NCI-H226 (cell line): ENCODE results near the gene CASQ2.

Experiments used
- DNase-seq: peaks from one replicate; pipeline ENCODE4 v3.0.0-alpha.2; 2015

Gene CASQ2

DNA sequence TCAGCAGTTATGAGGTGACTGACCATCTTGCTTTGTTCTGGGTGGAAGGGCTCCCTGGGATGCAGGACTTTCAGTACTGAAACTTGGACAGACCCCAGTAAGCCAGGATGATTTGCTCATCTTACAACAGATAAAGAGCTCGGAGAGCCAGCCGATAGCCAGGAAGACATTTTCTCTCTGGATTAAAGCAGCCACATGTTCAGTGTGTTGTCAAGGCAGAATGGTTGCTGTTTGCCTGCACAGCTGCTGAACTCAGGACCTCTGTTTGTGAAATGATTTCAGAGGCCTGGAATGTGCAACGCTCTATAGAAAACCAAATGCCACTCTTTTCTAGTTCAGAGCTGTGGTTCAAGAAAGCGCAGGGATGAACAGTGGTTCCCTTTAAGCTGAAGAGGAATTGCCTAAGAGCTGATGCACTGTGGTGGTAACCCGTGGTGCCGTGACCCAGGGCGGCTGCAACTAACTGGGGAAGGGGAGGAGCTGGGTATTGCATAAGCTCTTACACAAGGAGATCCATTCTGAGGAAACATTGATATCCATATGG lies 40.7 kb downstream of the CASQ2 start:
- DNase-seq = peak; percentile 19

DNA sequence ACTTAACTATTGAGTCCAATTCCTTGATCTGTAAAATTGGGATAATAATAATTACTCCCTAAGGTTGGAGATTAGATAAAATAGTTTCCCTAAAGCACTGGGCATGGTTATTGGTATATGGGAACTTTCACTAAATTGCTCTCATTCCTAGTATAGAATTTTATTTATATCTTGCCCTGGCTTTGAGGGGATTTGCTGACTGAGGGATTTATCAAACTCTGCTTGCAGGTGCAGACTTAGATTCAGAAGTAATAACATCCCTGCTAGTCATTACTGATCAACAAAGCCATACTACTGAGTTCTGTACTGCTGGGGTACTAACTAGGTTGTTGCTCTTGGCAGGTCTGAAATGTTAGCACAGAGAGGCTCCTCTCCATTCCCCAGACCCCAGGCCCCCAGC lies 41.9 kb downstream of the CASQ2 start:
- DNase-seq = no peak

DNA sequence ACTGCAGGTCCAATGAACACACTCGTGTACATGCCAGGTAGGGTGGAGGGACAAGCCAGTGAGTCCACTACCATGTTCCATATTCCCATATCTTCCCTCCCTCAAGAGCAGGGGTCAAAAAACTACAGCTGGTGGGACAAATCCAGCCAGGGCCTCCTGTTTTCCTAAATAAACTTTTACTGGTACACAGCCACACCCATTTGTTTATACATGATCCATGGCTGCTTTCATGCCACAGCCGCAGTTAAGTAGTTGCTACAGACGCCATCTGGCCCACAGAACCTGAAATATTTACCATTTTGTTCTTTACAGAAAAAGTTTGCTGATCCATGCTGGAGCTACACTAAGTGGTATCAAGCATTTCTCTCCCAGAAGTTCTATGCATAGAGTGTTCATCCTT lies 42.4 kb downstream of the CASQ2 start:
- no peak for DNase-seq

DNA sequence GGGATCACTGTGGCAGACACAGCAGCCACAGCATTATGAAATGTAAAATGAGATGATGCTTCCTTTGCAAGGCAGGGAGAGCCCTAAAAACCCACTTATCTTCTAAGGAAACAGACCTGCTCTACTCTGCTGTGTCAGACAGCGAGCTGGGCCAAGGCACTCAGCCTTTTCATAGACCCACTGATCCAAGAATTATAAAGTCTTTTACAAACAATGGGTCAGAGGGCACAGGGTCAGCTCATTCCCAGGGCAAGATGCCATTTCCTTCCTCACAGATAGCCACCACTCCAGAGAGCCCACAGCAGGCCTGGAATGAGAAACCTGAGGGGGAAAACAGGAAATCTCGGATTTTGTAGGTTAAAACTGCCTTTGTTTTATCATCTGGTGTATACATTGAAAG lies 42.9 kb downstream of the CASQ2 start:
- DNase-seq = no peak

DNA sequence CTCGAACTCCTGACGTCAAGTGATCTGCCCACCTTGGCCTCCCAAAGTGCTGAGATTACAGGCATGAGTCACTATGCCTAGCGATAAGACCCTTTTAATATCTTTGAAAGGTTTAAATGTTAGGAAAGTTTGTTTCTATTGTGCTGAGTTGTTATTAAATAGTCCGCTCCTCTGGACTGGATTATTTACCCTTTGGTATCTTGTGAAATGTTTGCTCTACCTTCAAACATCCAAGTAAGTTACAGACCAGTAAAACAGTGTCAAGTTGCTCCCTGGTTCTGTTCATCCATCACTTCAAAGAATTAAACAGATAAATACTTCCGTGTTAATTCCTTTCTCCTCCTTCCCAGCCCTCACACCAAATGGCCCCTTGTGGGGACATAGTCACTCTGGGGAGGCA lies 44.8 kb downstream of the CASQ2 start:
- DNase-seq = no peak

DNA sequence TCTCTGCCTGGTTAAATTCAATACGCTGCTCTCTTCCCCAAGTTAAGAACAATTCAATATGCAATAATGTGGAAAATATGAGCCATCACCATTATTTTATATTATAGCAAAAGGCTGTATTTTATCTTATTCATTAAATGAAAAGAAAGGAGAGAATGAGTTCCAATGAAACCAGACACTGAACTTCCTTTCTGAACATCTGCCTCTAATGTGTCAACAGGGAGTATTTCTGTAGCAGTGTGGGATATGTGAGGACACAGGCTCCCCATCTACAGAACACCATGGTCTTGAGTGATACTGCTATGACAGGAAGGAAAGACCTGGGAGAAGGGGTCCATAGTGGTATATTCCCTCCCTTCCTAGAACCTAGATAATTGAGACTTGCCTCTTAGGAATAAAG lies 46.3 kb downstream of the CASQ2 start:
- no peak for DNase-seq

DNA sequence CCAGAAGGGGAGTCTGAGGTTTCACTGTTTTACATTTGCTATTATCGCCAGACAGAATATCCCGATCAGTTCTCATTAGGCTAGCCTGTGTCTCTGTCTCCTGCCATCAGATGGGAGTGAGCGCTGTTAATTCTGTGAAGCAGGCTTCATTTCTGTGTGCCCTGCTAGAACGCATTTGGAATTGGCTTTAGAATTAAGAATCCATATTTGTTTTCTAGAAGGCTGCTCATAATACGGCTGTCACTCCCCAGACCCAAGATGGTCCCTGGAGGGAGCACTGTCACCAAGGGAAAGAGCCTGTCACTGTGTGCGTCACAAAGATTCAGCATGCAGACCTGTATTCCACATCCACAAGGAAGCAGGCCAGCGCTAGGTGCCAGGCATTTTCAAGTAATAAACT lies 49.2 kb downstream of the CASQ2 start:
- DNase-seq = no peak

DNA sequence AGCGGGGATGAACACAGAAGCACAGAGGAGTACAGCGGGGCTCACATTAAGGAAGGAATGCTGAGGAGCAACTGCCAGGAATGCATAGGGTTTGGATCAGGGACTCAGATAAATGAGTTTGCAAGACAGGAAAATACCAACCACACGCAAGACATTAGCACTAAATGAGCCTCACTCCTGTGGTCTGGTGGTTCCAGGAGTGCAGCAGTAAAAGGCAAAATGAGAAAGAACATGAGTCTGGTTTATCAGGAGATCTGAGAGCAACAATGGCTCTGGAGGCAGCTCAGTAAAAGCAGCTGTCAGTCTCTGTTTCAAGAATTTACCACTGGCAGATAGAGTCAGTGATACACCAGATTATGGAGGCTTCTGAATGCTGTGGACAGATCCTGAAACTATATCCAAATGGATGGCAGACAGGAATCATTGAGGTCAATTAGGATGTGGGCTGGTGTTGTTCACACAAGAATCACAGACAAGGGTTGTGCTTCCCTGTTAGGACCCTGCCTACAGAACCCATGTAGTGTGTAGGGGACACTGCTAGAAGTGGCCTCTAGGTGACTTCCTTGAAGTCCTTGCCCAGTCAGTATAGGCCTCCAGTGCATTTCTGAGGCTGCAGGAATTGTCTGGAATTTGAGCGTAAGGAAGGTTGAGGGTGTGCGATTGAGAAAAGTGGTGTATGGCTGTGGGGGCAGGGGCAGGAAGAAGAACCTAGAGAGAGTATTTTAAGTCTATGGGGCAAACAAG lies 50.3 kb downstream of the CASQ2 start:
- no peak for DNase-seq

DNA sequence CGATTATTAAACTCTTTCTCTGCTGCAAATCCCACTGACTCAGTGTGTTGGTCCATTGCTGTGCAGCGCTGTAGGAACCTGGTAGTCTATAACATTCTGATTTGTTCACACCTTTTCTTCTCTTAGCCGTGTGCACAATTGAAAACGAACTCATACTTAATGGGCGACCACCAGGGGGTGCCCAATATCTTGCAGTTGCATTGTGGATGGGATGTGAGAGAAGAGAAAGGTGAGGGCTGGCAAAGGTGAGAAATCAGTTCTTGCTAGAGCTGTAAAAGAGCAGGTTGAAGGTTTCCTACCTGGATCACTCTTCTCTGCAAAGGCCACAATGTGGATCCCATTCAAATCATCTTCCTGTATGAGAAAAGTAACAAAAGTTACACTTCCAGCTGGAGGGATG lies 51.0 kb downstream of the CASQ2 start:
- DNase-seq = no peak

DNA sequence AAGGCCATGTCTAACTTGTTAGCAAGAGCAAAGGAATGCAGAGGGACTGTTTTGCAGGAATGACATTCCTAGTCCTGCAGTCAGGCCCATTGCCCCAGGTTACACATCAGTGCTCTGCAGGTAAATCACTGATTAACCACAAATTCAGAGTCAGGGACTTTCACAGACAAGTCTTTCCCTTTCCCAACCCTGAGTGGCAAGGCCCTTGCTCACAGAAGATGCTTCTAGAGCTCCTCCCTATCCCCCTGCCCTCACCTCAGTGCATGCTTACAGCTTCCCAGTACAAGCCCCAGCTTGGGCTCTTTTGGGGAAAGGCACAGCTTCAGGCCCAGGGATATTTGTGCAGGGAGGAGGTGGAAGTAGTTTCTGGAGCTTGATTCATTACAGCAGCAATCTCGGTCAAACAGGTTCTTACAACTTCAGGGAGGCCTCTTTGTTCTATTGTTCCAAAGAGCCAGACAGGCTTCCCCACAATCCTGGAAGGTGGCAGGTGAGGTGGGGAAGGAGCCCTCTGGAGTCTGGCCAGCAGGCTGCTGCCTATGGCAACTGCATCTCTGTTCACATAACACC lies 53.9 kb downstream of the CASQ2 start:
- DNase-seq = no peak

DNA sequence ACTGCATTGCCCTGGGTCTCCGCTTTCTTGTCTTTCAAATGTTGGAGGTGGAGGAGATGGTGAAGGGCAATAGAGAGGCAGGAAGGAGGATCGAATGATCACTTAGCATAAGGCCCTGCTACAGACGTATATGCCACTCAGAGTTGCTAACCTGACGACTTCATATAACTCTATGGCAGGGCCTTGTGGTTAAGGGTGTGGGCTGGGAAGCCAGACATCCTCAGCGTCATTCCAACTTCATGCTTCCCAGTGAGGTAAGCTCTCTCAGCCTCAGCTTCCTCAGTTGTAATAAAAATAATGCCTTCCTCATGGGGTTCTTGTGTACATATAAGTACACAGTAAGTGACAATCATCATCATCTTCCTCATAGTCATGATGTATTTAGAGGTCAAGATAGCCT lies 54.6 kb downstream of the CASQ2 start:
- no peak for DNase-seq

DNA sequence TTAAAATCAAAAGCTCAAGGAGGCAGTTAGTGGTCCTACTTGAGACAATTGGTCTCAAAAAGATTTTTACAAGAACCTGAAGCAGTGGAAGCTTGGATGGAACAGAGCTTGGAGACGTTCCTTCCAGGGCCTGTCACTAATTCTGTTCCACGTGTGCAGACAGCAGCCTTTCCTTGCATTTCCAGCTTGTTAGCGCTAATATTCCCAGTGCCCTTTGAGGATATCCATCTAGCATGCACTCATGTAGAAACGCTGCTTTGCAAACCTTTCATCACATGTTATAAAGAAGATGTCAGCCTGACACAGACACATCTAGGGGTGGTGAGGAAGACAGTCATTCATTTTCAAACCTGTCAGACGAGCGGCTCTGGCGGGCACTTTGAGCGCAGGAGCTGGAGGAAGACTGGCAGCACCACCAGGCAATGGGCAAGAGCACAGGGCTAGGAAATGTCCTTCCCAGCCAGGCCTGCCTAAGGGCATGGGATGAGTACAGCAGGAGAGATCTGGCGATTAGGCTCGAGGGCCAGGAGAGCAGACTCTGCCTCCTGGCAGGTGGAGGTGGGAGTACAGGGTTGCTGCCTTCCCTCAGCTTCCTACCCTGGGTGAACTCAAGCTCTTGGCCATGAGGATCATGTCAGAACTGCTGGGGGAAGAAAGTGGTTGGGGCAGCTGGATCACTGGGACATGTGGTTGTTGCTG lies 55.5 kb downstream of the CASQ2 start:
- DNase-seq = no peak

DNA sequence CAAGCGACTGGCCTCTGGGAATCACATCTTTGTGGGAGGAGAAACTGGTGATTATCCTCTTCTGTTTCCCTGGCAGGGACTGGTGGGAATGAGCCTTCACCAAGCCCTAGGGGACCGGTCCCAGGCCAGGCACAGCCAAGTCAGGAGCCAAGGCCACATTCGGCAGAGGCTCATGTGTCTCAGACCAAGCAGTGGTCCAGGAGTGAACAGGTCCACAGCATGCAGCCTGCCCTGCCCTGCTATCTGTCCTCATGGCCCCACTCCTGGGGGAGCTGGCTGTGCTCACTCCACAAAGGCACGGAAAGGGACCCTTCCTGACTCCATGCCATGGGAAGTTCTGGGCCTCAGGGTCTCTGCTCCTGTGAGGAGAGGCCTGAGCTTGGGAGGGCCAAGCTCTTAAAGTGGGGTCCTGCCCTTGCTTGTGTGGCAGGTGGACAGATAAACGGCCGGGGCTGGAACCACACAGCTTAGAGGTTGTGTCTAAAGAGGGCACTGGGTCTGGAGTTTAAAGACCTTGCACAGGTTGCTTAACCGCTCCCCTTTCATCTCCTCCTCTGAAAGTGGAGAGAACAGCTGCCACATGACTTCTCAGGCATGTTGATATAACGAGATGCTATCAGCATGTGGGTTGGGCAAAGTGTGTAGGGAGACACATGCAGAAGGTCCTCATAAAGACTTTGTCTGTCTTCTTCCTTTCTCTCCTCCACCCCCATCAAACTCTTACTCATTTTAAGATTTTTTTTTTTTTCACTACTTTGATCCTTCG lies 57.5 kb downstream of the CASQ2 start:
- DNase-seq = no peak

DNA sequence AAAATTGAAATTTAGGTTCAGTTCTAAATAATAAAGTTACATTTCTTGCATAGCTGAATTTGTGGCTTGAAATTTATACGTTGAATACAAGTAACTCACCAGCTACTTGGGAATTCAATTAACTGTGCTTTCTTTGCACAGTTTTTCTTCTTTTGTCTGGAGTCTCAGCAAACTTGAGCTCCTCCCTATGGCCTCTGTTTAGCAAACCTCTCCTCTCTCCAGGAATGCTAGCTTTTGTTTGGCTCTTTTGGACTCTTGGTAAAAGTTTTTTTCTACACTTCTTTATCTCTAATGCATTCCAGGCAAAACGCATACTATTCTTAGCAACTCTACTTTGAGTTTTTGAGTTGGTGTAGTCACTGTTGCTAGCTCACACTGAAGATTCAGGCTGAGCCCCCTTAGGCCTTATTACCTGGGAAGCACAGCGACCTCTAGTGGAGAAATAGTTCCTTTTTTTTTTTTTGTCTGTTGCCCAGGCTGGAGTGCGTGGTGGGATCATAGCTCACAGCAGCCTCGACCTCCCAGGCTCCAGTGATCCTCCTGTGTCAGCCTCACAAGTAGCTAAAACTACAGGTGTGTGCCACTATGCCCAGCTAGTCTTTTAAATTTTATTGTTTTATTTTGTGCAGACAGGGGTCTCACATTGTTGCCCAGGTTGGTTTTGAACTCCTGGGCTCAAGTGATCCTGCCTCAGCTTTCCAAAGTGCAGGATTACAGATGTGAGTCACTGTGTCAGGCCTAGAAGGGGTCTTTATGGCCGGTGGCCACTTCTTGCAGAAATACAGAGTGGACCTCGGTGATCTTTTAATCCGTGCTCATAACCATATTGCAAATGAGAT lies 61.7 kb downstream of the CASQ2 start:
- DNase-seq = peak; percentile 34

DNA sequence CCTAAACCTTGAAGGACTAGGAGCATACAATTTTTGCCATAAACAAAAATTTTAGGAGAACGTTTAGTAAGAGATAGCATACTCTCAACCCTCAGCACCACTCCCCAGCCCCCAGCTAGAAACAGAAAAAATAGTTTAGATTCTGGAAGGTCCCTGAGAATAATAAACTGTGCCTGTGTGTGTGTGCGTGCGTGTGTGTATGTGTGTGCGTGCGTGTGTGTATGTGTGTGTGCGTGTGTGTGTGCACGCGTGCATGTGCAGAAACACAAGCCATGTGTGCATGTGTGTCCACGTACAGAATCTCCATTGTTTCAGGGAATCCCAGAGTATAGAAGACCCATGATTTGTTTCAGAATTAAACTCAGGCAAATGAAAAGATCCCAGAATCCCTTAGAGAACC lies 62.6 kb downstream of the CASQ2 start:
- DNase-seq = no peak

DNA sequence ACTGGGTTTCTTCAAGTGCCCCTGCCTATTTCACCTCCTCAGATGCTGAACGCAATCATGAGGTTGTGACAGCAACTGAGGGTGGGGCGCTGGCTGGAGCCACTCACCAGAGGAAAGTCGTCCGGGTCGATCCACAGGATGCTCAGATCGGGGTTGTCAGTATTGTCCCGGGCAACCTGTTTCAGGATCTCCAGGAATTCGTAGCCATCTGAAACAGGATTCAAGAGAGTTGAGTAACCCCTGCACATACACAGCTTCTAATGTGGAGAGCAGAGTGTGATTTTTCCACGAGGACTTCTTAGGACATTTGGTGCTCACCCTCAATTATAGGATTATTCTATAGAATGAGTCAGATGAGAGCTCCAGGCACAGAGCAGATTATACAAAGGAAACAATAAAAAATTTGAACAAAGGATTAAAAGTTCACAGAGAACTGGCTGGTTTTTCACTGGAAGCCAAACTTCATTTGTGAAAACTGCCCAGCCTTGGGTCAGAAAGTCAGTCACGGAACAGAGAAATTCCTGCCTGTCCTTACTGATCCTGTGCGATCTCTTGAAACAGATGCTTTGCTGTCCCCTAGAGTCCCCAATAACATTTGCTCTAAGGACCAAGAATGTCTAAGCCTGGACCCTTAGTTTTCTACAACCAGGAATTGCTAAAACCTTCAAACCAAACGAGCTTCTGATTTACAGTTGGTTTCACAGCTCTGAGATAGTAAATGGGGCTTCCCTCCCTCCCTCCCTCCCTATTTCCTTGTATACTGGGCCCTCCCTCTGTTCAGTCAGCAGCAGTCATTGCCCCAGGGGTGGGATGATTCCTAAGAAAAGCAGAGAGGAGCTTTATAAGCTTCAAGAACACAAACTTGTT lies 63.2 kb downstream of the CASQ2 start:
- DNase-seq = peak; percentile 7

DNA sequence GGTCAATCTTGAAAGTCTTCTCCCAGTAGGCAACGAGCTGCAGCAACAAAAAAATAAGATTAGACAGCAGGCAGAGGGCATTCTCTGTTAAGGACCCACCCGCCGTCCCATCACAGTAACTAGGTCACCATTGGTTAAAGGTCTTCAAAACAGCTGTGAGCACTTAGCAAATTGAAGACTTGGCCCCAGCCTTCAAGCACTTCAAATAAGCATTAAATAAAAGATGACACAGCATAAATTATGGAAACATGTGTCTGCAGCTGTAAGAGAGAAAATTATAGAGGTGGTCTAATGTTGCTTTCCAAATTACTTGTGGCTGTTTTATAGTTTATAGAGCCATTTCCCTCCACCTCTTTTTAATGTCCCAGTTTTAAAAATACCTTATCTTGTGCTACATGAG lies 65.6 kb downstream of the CASQ2 start:
- DNase-seq = no peak

DNA sequence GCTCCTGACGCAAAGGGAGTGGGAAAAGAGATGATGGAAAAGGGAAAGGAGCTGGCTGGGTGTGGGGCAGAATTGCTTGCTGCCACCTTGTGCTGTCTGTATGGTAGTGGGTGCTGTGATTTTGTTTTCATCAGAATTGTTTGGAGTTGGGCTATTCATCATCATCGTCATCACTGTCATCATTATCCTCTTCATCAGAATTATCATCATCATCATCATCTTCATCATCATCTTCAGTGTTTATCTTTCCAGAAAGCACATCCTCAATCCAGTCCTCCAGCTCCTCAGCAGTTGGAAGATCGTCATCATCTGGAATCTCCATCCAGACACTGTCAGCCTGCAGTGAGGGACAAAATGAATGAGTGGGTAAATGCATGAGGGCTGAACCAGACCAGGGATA lies 67.4 kb downstream of the CASQ2 start:
- DNase-seq = no peak

DNA sequence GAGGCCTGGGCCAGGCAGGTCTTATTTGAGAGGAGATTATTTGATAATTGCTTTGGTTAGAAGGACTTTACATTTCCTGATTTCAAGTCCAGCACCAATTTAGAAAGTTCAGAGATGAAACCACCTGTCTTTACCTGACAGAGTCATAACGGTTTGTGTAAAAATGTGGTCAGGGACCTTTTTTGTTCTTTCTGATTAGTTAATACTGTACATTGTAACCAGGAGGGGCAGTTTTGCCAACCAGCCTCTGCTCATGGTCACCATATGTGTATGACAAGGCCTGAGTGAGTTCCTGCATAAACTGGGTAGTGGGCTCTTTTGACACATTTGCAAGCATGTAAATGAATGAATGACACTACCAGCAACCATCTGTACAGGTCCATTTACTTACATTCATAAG lies 70.9 kb downstream of the CASQ2 start:
- DNase-seq = no peak

DNA sequence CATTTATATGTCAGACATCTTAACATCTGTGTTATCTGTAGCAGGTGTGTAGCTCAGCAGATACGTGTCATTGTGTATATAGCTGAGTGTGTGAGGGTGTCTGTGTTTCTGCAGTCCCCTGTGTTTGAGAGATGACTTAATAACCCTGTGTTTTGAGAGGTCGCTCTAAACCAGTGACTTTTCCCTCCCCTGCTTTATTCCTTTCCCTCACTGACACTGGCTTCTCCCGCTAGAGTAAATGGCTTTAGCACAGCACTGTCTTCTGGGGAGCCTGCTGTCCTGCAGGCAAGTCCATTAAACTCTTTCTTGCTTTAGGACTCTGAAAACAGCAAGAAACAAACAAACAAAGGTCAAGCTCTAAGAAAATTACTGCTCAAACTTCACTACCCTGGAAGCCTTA lies 73.7 kb downstream of the CASQ2 start:
- DNase-seq = no peak

DNA sequence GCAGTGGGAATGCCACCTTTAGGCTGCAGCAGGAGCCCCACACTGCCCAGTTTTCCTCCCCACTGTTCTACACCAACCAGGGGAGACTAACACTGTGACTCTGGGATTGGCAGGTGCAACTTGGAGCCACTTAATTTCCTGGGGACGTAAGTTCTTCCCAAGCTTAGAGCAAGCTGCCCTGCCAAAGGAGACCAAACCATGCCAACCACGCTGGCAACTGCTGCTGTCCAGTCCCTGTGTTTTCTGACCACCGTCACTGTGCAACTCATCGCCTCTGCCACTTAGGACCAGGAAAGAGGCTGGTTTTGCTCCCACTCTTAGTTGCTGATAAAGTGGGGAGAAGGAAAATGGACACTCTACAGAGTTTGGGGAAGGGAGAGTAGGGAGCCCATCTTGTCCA lies 76.3 kb downstream of the CASQ2 start:
- no peak for DNase-seq

DNA sequence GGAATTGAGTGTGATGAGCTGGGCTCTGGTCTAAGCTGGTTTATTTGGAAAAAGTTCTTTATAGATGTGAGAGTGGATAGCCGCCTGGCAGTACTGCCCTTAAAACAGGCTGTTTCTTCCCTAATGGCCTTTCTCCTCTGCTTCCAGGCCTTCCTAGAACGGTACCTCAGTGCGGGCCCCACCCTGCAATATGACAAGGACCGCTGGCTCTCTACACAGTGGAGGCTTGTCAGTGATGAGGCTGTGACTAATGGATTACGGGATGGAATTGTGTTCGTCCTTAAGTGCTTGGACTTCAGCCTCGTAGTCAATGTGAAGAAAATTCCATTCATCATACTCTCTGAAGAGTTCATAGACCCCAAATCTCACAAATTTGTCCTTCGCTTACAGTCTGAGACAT lies 77.5 kb downstream of the CASQ2 start:
- DNase-seq = no peak
